HepG2 (cell line): ENCODE results near the gene TH. TPM values are rescaled to one million over a fixed set of nuclear protein-coding genes. Genes with fewer than 3 reads are reported as not detected.

Experiments
- ATAC-seq: fragments of 200-7000 bp; cut with Tn5 transposase; 3 replicates; pipeline ENCODE4 v1.9.1; 2020; ENCODE audit warnings: mild to moderate bottlenecking, moderate library complexity
- BruUV-seq: library from RNA; stranded (reverse); fragments of 400-500 nt; replicated peaks from 2 replicates; lab custom pipeline; 2021; lab: Mats Ljungman, UMichigan
- CTCF ChIA-PET: fragments of 300-600 bp; formaldehyde crosslinking; extraction: SDS; loops from one replicate; lab custom pipeline; 2021; ENCODE audit warnings: low total read pairs, inconsistent platforms, low intra/inter-chr PET ratio; lab: Yijun Ruan, JAX
- POLR2A ChIA-PET: fragments of 350-600 bp; sonication (Branson Sonifier 250); formaldehyde crosslinking; loops from one replicate; lab custom pipeline; 2020; ENCODE audit warnings: antibody characterized with exemption, inconsistent platforms; lab: Yijun Ruan, JAX
- DNase-seq: peaks from one replicate; pipeline ENCODE4 v3.0.0-alpha.2; 2015; ENCODE audit warnings: low spot score
- FAIRE-seq: peaks from 3 replicates; lab custom pipeline; 2011; peaks lifted over from hg19 to GRCh38; lab: Jason Lieb, UNC
- H2AFZ ChIP-seq: one replicate; pipeline ENCODE4 v1.6.1; 2011; ENCODE audit warnings: low read length, inconsistent platforms
- H3K27ac ChIP-seq: fragments of 300-600 bp; 3 replicates; pipeline ENCODE4 v1.8.0; 2011; ENCODE audit warnings: mixed run types, mild to moderate bottlenecking, mixed read lengths, low read length, inconsistent platforms; ENCODE audit not compliant: insufficient read depth; ENCODE audit errors: extremely low read length
- H3K27me3 ChIP-seq, 2 experiments: fragments of 200-600 bp in 1 of 2; 2 replicates in 1 of 2; 3 replicates in 1 of 2; pipeline versions ENCODE4 v1.6.0 to v1.8.0; 2011; ENCODE audit warnings: low read length in 2 of 2, mild to moderate bottlenecking in 2 of 2, moderate library complexity in 2 of 2, inconsistent platforms in 1 of 2; ENCODE audit not compliant: insufficient read depth in 2 of 2, control insufficient read depth in 1 of 2
- H3K36me3 ChIP-seq, 2 experiments: fragments of 200-600 bp in 1 of 2; replicated peaks in 1 of 2; 2 replicates in 1 of 2; 3 replicates in 1 of 2; pipeline versions ENCODE4 v1.5.1 to v1.8.0; 2011; ENCODE audit warnings: low read length in 2 of 2, inconsistent platforms in 1 of 2; ENCODE audit not compliant: insufficient read depth in 2 of 2, control insufficient read depth in 1 of 2
- H3K4me1 ChIP-seq: 2 replicates; pipeline ENCODE4 v1.5.1; 2012; ENCODE audit warnings: low read length, inconsistent platforms; ENCODE audit not compliant: insufficient read depth
- H3K4me2 ChIP-seq: 2 replicates; pipeline ENCODE4 v1.6.0; 2011; ENCODE audit warnings: low read depth, low read length, inconsistent platforms
- H3K4me3 ChIP-seq, 3 experiments: fragments of 200-600 bp in 1 of 3; sonication (generic), shearing (Covaris generic) in 1 of 3; replicated peaks in 1 of 3; 2 replicates each; pipeline ENCODE4 v1.5.1; 2011 to 2016; ENCODE audit warnings: low read length in 3 of 3, inconsistent platforms in 2 of 3, low read depth in 2 of 3, mild to moderate bottlenecking in 2 of 3, control low read depth in 1 of 3, mixed read lengths in 1 of 3; ENCODE audit not compliant: insufficient read depth in 1 of 3
- H3K79me2 ChIP-seq: one replicate; pipeline ENCODE4 v1.6.1; 2011; ENCODE audit warnings: low read length, inconsistent platforms; ENCODE audit not compliant: insufficient read depth
- H3K9ac ChIP-seq: 2 replicates; pipeline ENCODE4 v1.6.0; 2011; ENCODE audit warnings: mild to moderate bottlenecking, low read depth, low read length, inconsistent platforms; ENCODE audit not compliant: insufficient read depth
- H3K9me3 ChIP-seq: 2 replicates; pipeline ENCODE4 v1.5.1; 2012; ENCODE audit warnings: mild to moderate bottlenecking, low read length
- H4K20me1 ChIP-seq: 2 replicates; pipeline ENCODE4 v1.6.0; 2011; ENCODE audit warnings: inconsistent platforms, mild to moderate bottlenecking, low read length, moderate library complexity; ENCODE audit not compliant: insufficient read depth
- CREB1 ChIP-seq, 2 experiments: fragments of 450-650 bp in 1 of 2; IDR thresholded peaks; 2 replicates each; pipeline ENCODE4 v1.6.1; 2016 to 2017; ENCODE audit warnings: control low read depth in 1 of 2, mild to moderate bottlenecking in 1 of 2, missing compliant biosample characterization in 1 of 2, missing genetic modification characterization in 1 of 2
- ELF4 ChIP-seq: sonication (generic); formaldehyde crosslinking; IDR thresholded peaks from 2 replicates; pipeline ENCODE4 v1.5.0; 2020; ENCODE audit warnings: missing genetic modification reagents, mild to moderate bottlenecking, moderate library complexity, borderline replicate concordance
- FIP1L1 ChIP-seq: fragments of 200-400 bp; formaldehyde crosslinking; IDR thresholded peaks from 2 replicates; pipeline ENCODE4 v1.6.1; 2018; ENCODE audit warnings: low read depth, mild to moderate bottlenecking, low read length, moderate library complexity, borderline replicate concordance; ENCODE audit not compliant: insufficient read depth
- HNF1A ChIP-seq, 2 experiments: sonication (generic) in 1 of 2; formaldehyde crosslinking in 1 of 2; IDR thresholded peaks; 2 replicates each; pipeline versions ENCODE4 v1.4.0 to v1.6.1; 2016 to 2020; ENCODE audit warnings: borderline replicate concordance in 1 of 2, low read depth in 1 of 2, mild to moderate bottlenecking in 1 of 2, missing genetic modification reagents in 1 of 2
- IKZF1 ChIP-seq: fragments of 450-650 bp; IDR thresholded peaks from 2 replicates; pipeline ENCODE4 v1.7.1; 2016
- MBNL3 ChIP-seq: fragments of 250-450 bp; sonication (Bioruptor Pico); conservative IDR thresholded peaks from 2 replicates; pipeline ENCODE4 v1.8.0; 2022; ENCODE audit warnings: mild to moderate bottlenecking, inconsistent platforms
- MED13 ChIP-seq: sonication (generic); formaldehyde crosslinking; IDR thresholded peaks from 2 replicates; pipeline ENCODE4 v1.5.0; 2020; ENCODE audit warnings: missing genetic modification reagents
- MEIS1 ChIP-seq: sonication (generic); formaldehyde crosslinking; IDR thresholded peaks from 2 replicates; pipeline ENCODE4 v1.9.0; 2021; ENCODE audit warnings: mild to moderate bottlenecking, missing genetic modification reagents, moderate library complexity, borderline replicate concordance
- MXI1 ChIP-seq: IDR thresholded peaks from 3 replicates; pipeline ENCODE4 v1.6.1; 2012; ENCODE audit warnings: low read depth, low read length, inconsistent platforms, borderline replicate concordance
- RBFOX2 ChIP-seq: fragments of 200-400 bp; formaldehyde crosslinking; IDR thresholded peaks from 2 replicates; pipeline ENCODE4 v1.6.1; 2017; ENCODE audit warnings: low read depth, mild to moderate bottlenecking, low read length
- RCOR2 ChIP-seq: IDR thresholded peaks from 2 replicates; pipeline ENCODE4 v1.6.1; 2016; ENCODE audit warnings: missing biosample characterization, missing genetic modification reagents
- ZNF484 ChIP-seq: sonication (generic); formaldehyde crosslinking; IDR thresholded peaks from 2 replicates; pipeline ENCODE4 v1.5.1; 2020; ENCODE audit warnings: mild to moderate bottlenecking, low read depth, missing genetic modification reagents, borderline replicate concordance
- ZNF543 ChIP-seq: sonication (generic); formaldehyde crosslinking; IDR thresholded peaks from 2 replicates; pipeline ENCODE4 v1.4.0; 2020; ENCODE audit warnings: mild to moderate bottlenecking, missing genetic modification reagents
- ZNF883 ChIP-seq: sonication (generic); formaldehyde crosslinking; IDR thresholded peaks from 2 replicates; pipeline ENCODE4 v1.5.1; 2020; ENCODE audit warnings: mild to moderate bottlenecking, missing genetic modification reagents; ENCODE audit errors: not compliant biosample characterization
- ZUFSP ChIP-seq: sonication (generic); formaldehyde crosslinking; IDR thresholded peaks from 2 replicates; pipeline ENCODE4 v1.9.0; 2021; ENCODE audit warnings: missing genetic modification reagents, mild to moderate bottlenecking, borderline replicate concordance
- WGBS: methylation state at CpG from one replicate; pipeline ENCODE4 v1.1.6; 2017; ENCODE audit warnings: low lambda C conversion rate; 5-methylcytosine and 5-hydroxymethylcytosine counted together
- in situ Hi-C: cut with HindIII; loops from 2 replicates; pipeline ENCODE4 v1.10.0; 2017; ENCODE audit warnings: low pct_unique_long_range_greater_than_20kb; ENCODE audit not compliant: extremely low pct_ligation_motif_present
- intact Hi-C: fragments of 100-400 bp; cut with micrococcal nuclease; formaldehyde crosslinking; loops from one replicate; pipeline ENCODE4 v1.10.0; 2022; ENCODE audit not compliant: unreplicated experiment
- polyA plus RNA-seq, 8 experiments: library from polyadenylated mRNA; depleted of rRNA in 3 of 8; stranded (reverse) in 7 of 8; unstranded in 1 of 8; fragments of >200 nt; fragmentation: Illumina TruSeq in 4 of 8; extraction: Trizol in 4 of 8; gene quantifications; 2 replicates each; pipeline versions ENCODE4 v1.2.1 to v1.2.3, GENCODE V29; 2011 to 2016; ENCODE audit warnings: low read depth in 4 of 8, missing spikeins in 1 of 8, mixed read lengths in 1 of 8; ENCODE audit not compliant: insufficient read depth in 1 of 8
- total RNA-seq, 5 experiments: library from RNA; depleted of rRNA; stranded (reverse); fragments of >200 nt; fragmentation: Illumina TruSeq; extraction: Trizol; gene quantifications; 2 replicates each; pipeline ENCODE4 v1.2.3, GENCODE V29; 2016; ENCODE audit warnings: low read depth in 1 of 5
- TF ChIP-seq, protein P1 (sequence below): sonication (generic); formaldehyde crosslinking; IDR thresholded peaks from 2 replicates; pipeline ENCODE4 v1.8.0; 2023; ENCODE audit warnings: mild to moderate bottlenecking, missing genetic modification reagents

Gene TH
- total and polyA plus RNA-seq, 2 of the 13 experiments (the other 11 are each of a cell fraction or from before 2014, with no cell fraction given) = 0.36 TPM; not detected in 1

- no peak for TF ChIP-seq ZUFSP (CRISPR knock-in tag)
- TF ChIP-seq IKZF1 = no peak
- TF ChIP-seq MED13 (CRISPR knock-in tag) = no peak
- no peak for TF ChIP-seq ZNF543 (CRISPR knock-in tag)
- no peak for TF ChIP-seq RBFOX2
- no peak for TF ChIP-seq ZNF883 (CRISPR knock-in tag)
- no peak for TF ChIP-seq MBNL3 (CRISPR knock-in tag)
- TF ChIP-seq FIP1L1 = no peak
- no peak for TF ChIP-seq ELF4 (CRISPR knock-in tag)
- TF ChIP-seq MXI1 = no peak
- TF ChIP-seq ZNF484 (CRISPR knock-in tag) = no peak
These were observed 2.7 kb upstream of the TH start (continued) for GRCh38 chr11:2174361-2174760.

DNA sequence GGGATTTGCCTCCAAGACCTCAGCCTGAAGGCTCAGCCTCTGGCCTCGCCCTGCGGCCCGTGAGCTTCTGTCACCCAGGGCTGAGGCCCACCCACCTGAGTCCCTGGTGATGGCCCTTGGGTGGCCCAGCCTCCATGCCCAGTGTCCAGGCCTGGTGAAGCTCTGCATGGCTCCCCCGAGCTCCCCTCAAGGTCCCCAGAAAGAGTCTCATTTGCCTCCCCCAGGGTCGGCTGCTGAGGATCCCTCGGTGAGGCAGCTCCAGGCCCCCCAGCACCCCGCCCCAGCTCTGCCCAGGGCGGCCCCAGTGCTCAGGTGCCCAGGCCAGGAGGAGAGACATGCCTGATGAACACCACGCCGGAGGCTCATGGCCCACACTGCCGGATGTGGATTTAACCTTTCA is 2.1 kb upstream of the TH start:
- Histone ChIP-seq H3K9me3 (no peaks in the 10 kb centered on the region), H3K4me2 (no peak overlapping the region), H3K36me3 (no peaks in the 10 kb centered on the region), H3K27me3 (peaks cover 34 to 73% of the 10 kb centered on the region in 2 experiments; a peak in 4 of 5 replicates), H3K27ac (no peak overlapping the region), H2AFZ (no peak overlapping the region), H3K79me2 (no peaks in the 10 kb centered on the region), H3K4me1 (0 out of 2 replicates have a peak, but pooled peaks cover 8% of the 10 kb centered on the region), H3K9ac (no peak overlapping the region), H3K4me3 (no peak overlapping the region), H4K20me1 (no peaks in the 10 kb centered on the region)
- ChIA-PET POLR2A (no interaction called here), CTCF (no interaction called here)
- no peak for DNase-seq
- in situ Hi-C loops (no loop called here), intact Hi-C loops (no loop called here)
- no peak for ATAC-seq
- FAIRE-seq = no peak
- WGBS = no CpG with 5 or more reads among the region's 11 CpGs
- BruUV-seq = no TSS peak
- TF ChIP-seq, protein P1, sequence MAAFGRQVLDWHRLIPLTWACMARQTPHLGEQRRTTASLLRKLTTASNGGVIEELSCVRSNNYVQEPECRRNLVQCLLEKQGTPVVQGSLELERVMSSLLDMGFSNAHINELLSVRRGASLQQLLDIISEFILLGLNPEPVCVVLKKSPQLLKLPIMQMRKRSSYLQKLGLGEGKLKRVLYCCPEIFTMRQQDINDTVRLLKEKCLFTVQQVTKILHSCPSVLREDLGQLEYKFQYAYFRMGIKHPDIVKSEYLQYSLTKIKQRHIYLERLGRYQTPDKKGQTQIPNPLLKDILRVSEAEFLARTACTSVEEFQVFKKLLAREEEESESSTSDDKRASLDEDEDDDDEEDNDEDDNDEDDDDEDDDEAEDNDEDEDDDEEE (CRISPR knock-in tag) = no peak
- TF ChIP-seq HNF1A (IDR thresholded peaks at IDR 0.05; ENCODE audit: low read depth) (no peak), HNF1A (CRISPR knock-in tag; IDR thresholded peaks at IDR 0.05; ENCODE audit: borderline replicate concordance) (no peak), MEIS1 (CRISPR knock-in tag) (no peak), CREB1 (IDR thresholded peaks at IDR 0.05) (no peak), CREB1 (CRISPR knock-in tag; IDR thresholded peaks at IDR 0.05) (no peak), RCOR2 (no peak)
